ENCODE data around the gene AKR7A3. TPM values are rescaled to one million over a fixed set of nuclear protein-coding genes. Genes with fewer than 3 reads are reported as not detected.

Gene AKR7A3
- total and polyA plus RNA-seq, 9 of the 15 experiments (the other 6 are each of a cell fraction or from before 2014, with no cell fraction given), result 0.04 to 1.5 (median 0.44) TPM; not detected in 1

- TF ChIP-seq USF1 (CRISPR knock-in tag; IDR thresholded peaks at IDR 0.05), result peak; percentile 90
- TF ChIP-seq CBFA2T2 (conservative IDR thresholded peaks at IDR 0.05), result peak; percentile 61
- TF ChIP-seq ZNF217 (CRISPR knock-in tag; IDR thresholded peaks at IDR 0.05), result no peak
- TF ChIP-seq NR2C1 (IDR thresholded peaks at IDR 0.05), result 0 out of 2 replicates have a peak, but pooled peaks have one; percentile 14
- TF ChIP-seq NR2C1 (tag; IDR thresholded peaks at IDR 0.05), result no peak
- TF ChIP-seq ZNF589 (CRISPR knock-in tag; IDR thresholded peaks at IDR 0.05; ENCODE audit: low read depth), result 0 out of 2 replicates have a peak, but pooled peaks have one; percentile 50
- 0 out of 2 replicates have a peak, but pooled peaks have one; percentile 29 for TF ChIP-seq ZNF644 (tag; IDR thresholded peaks at IDR 0.05; ENCODE audit: low read depth)
- peak in 1 of 2 experiments; percentile 72; a peak in 3 of 4 replicates for TF ChIP-seq FOXK2 (conservative IDR thresholded peaks at IDR 0.05 in 1 of 2, IDR thresholded peaks at IDR 0.05 in 1 of 2; ENCODE audit: low read depth in 2 of 2)
- peak; percentile 87 for TF ChIP-seq USF2 (CRISPR knock-in tag; IDR thresholded peaks at IDR 0.05)
- peak; percentile 92 for TF ChIP-seq BHLHE40 (IDR thresholded peaks at IDR 0.05; ENCODE audit: low read length)
- TF ChIP-seq RAD21 (CRISPR knock-in tag; conservative IDR thresholded peaks at IDR 0.05 in 1 of 2, IDR thresholded peaks at IDR 0.05 in 1 of 2), result 0 out of 4 replicates have a peak, but pooled peaks of 1 of the 2 experiments have one; percentile 3
- TF ChIP-seq PHTF2 (CRISPR knock-in tag; IDR thresholded peaks at IDR 0.05), result no peak
- TF ChIP-seq NELFE (IDR thresholded peaks at IDR 0.05; ENCODE audit: insufficient read depth, insufficient read length), result no peak
- TF ChIP-seq FIP1L1 (IDR thresholded peaks at IDR 0.05; ENCODE audit: low read depth, low read length, poor library complexity, severe bottlenecking), result no peak
- peak; percentile 44; the same call in 1 of the 2 replicates for TF ChIP-seq MYNN (IDR thresholded peaks at IDR 0.05)
- TF ChIP-seq MYNN (CRISPR knock-in tag; IDR thresholded peaks at IDR 0.05), result no peak
- no peak for TF ChIP-seq ILF3 (IDR thresholded peaks at IDR 0.05; ENCODE audit: borderline replicate concordance)
- TF ChIP-seq SMAD4 (CRISPR knock-in tag; conservative IDR thresholded peaks at IDR 0.05), result 0 out of 2 replicates have a peak, but pooled peaks have one; percentile 43
- TF ChIP-seq ATF7 (IDR thresholded peaks at IDR 0.05), result peak; percentile 40; the same call in 1 of the 2 replicates
- TF ChIP-seq CREB3 (tag; conservative IDR thresholded peaks at IDR 0.05; ENCODE audit: low read depth), result 0 out of 2 replicates have a peak, but pooled peaks have one; percentile 26
- TF ChIP-seq RCOR1 (IDR thresholded peaks at IDR 0.05; ENCODE audit: borderline replicate concordance in 1 of 2, low read depth in 2 of 2, low read length in 2 of 2), result 0 out of 4 replicates have a peak, but pooled peaks of 1 of the 2 experiments have one; percentile 31
- peak; percentile 58; the same call in 1 of the 2 replicates for TF ChIP-seq NKRF (IDR thresholded peaks at IDR 0.05; ENCODE audit: borderline replicate concordance)
- TF ChIP-seq PURB (CRISPR knock-in tag; IDR thresholded peaks at IDR 0.05; ENCODE audit: low read depth), result no peak
- peak; percentile 92 for TF ChIP-seq TFAP4 (CRISPR knock-in tag; IDR thresholded peaks at IDR 0.05; ENCODE audit: borderline replicate concordance)
These were observed 11.6 kb upstream of the AKR7A3 start (continued) for GRCh38 chr1:19300211-19300610.

All from K562 (cell line).